Endothelial cell (in vitro differentiated cells): Measurements from ENCODE around the gene NPAP1. TPM values are rescaled to one million over a fixed set of nuclear protein-coding genes. Genes with fewer than 3 reads are reported as not detected.

Experiments used
- DNase-seq: peaks from one replicate; pipeline ENCODE4 v3.0.0; 2021; ENCODE audit warnings: low spot score
- H3K27ac Mint-ChIP-seq: one replicate; pipeline ENCODE4 v1.8.0; 2021; ENCODE audit warnings: mixed read lengths, inconsistent platforms; ENCODE audit not compliant: unreplicated experiment
- H3K27me3 Mint-ChIP-seq: one replicate; pipeline ENCODE4 v1.8.0; 2021; ENCODE audit warnings: mild to moderate bottlenecking, moderate library complexity, mixed read lengths, inconsistent platforms; ENCODE audit not compliant: unreplicated experiment
- H3K36me3 Mint-ChIP-seq: one replicate; pipeline ENCODE4 v1.8.0; 2021; ENCODE audit warnings: mild to moderate bottlenecking, low read depth, mixed read lengths, inconsistent platforms; ENCODE audit not compliant: unreplicated experiment
- H3K4me1 Mint-ChIP-seq: one replicate; pipeline ENCODE4 v1.8.0; 2021; ENCODE audit warnings: mild to moderate bottlenecking, mixed read lengths, inconsistent platforms; ENCODE audit not compliant: unreplicated experiment
- H3K4me3 Mint-ChIP-seq: one replicate; pipeline ENCODE4 v1.8.0; 2021; ENCODE audit warnings: mild to moderate bottlenecking, mixed read lengths, inconsistent platforms; ENCODE audit not compliant: unreplicated experiment
- H3K9me3 Mint-ChIP-seq: one replicate; pipeline ENCODE4 v1.8.0; 2021; ENCODE audit warnings: mixed read lengths, inconsistent platforms; ENCODE audit not compliant: unreplicated experiment
- CTCF ChIP-seq: fragments of 200-600 bp; sonication (generic); IDR thresholded peaks from one replicate; pipeline ENCODE4 v1.5.0; 2021; ENCODE audit warnings: antibody characterized with exemption; ENCODE audit not compliant: unreplicated experiment
- total RNA-seq: library from RNA; stranded (reverse); fragmentation: NEBNext Ultra II Directional; extraction: Animal tissue kit (Norgen Biotek cat#: 25700); gene quantifications from one replicate; pipeline ENCODE4 v1.2.1, GENCODE V29; 2021; ENCODE audit not compliant: unreplicated experiment

NPAP1 gene
- total RNA-seq, 1 donor from 2014 or later: 0.18 TPM

DNA sequence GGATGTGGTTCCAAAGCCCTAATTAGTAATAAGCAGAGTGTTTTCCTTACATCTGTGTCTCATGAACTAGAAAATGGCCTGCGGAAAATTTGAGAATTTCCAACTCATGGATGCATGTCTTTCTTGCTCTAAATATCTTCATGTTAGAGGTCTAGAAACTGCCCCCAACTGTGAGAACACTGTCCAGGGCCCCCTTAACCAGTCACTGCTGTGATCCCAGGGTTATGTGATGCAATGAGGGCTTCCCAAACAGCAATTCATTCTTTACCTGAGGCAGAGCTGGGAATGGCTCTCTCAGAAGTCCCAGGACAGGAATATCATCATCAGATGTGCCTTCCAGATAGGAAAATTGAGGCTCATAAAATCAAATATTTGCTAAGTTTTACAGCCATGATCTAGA, 8.2 kb downstream of the NPAP1 start:
- H3K4me3 Mint-ChIP-seq: no peak overlapping the region
- TF ChIP-seq CTCF: no peak
- H3K27ac Mint-ChIP-seq: no peak overlapping the region
- no peaks in the 10 kb centered on the region for H3K36me3 Mint-ChIP-seq
- peaks cover 4% of the 10 kb centered on the region for H3K9me3 Mint-ChIP-seq
- H3K4me1 Mint-ChIP-seq: no peaks in the 10 kb centered on the region
- H3K27me3 Mint-ChIP-seq: peaks cover 2% of the 10 kb centered on the region
- DNase-seq: no peak

- H3K9me3 Mint-ChIP-seq: peaks cover 4% of the 10 kb centered on the region
- no peak for TF ChIP-seq CTCF
- no peaks in the 10 kb centered on the region for H3K36me3 Mint-ChIP-seq
- no peak for DNase-seq
- no peak overlapping the region for H3K27ac Mint-ChIP-seq
- peaks cover 2% of the 10 kb centered on the region for H3K27me3 Mint-ChIP-seq
- H3K4me1 Mint-ChIP-seq: no peaks in the 10 kb centered on the region
- no peak overlapping the region for H3K4me3 Mint-ChIP-seq
Measured at GRCh38 chr15:24684313-24684712, 8.7 kb downstream of the NPAP1 start.

DNA sequence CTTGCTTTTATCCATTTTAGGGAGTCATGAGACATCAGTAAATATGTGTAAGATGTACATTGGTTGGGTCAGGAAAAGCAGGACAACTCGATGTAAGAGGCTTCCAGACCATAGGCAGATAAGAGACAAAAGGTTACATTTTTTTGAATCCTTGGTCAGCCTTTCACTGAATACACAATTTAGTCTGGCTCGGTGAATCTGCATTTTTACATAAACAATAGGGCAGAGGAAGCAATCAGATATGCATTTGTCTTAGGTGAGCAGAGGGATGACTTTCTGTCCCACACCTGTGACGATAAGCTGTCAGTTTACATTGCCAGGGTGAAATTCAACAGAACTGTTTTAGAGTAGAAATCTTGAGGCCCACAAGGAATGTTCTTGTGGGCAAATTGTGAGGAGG, 20.6 kb downstream of the NPAP1 start:
- Mint-ChIP-seq H3K27ac (no peak overlapping the region), H3K4me1 (no peaks in the 10 kb centered on the region), H3K36me3 (no peaks in the 10 kb centered on the region), H3K4me3 (no peak overlapping the region), H3K9me3 (no peaks in the 10 kb centered on the region), H3K27me3 (no peaks in the 10 kb centered on the region)
- no peak for DNase-seq
- no peak for TF ChIP-seq CTCF

- no peak for TF ChIP-seq CTCF
- H3K4me3 Mint-ChIP-seq: no peak overlapping the region
- no peak overlapping the region for H3K27ac Mint-ChIP-seq
- H3K9me3 Mint-ChIP-seq: no peaks in the 10 kb centered on the region
- H3K27me3 Mint-ChIP-seq: no peaks in the 10 kb centered on the region
- no peak for DNase-seq
- H3K4me1 Mint-ChIP-seq: no peaks in the 10 kb centered on the region
- no peaks in the 10 kb centered on the region for H3K36me3 Mint-ChIP-seq
Measured at GRCh38 chr15:24696842-24697241, 21.3 kb downstream of the NPAP1 start.

DNA sequence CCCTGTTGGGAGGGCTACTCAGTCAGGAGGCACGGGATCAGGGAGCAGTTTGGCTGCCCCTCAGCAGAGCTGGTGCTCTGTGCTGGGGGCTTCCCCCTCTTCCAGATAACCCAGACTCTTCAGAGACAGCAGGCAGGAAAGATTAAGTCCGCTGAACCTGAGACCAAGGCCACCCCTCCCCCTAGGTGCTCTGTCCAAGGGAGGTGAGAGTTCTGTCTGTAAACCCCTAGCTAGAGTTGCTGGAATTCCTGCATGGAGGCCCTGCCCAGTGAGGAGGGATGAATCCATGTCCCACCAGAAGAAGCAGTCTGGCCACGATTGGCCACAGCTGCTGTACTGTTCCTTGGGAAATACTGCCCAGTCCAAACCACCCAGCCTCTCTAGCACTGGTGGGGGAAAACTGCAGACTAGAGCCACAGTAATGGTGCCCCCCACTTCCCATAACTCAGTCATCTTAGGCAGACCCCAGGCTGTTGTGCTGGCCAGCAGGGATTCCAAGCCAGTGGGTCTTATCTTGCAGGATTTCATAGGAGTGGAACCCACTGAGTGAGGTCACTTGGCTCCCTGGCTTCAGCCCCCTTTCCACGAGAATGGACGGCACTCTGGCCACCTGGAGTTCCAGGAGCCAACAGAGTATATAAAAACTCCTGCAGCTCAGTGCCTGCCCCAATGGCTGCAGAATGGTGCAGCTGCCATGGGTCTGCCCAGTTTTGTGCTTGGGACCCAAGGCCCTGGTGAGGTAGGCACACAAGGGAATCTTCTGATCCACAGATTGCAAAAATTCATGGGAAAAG, 42.9 kb downstream of the NPAP1 start:
- H3K4me1 Mint-ChIP-seq: no peaks in the 10 kb centered on the region
- H3K4me3 Mint-ChIP-seq: no peak overlapping the region
- no peak for DNase-seq
- H3K27me3 Mint-ChIP-seq: no peaks in the 10 kb centered on the region
- no peak overlapping the region for H3K27ac Mint-ChIP-seq
- no peaks in the 10 kb centered on the region for H3K9me3 Mint-ChIP-seq
- TF ChIP-seq CTCF: no peak
- H3K36me3 Mint-ChIP-seq: no peaks in the 10 kb centered on the region
